WTC11 (cell line): ENCODE data around the gene SPACA7. TPM values are rescaled to one million over a fixed set of nuclear protein-coding genes. Genes with fewer than 3 reads are reported as not detected.

Source experiments
- ATAC-seq: fragments of 200-7000 bp; cut with Tn5 transposase; 2 replicates; pipeline ENCODE4 v1.10.0; 2021; ENCODE audit warnings: mild to moderate bottlenecking, moderate library complexity
- CTCF ChIA-PET: fragments of 300-600 bp; sonication (Branson Sonifier 250); formaldehyde crosslinking; loops from one replicate; lab custom pipeline; 2021; ENCODE audit warnings: antibody characterized with exemption; lab: Charles Lee
- POLR2A ChIA-PET: fragments of 350-600 bp; sonication (Branson Sonifier 250); formaldehyde crosslinking; loops from one replicate; lab custom pipeline; 2021; ENCODE audit warnings: antibody characterized with exemption; lab: Charles Lee
- DNase-seq: peaks from one replicate; pipeline ENCODE4 v3.0.0; 2021; ENCODE audit warnings: low spot score
- H3K27ac Mint-ChIP-seq: 2 replicates; pipeline ENCODE4 v1.8.0; 2021; ENCODE audit warnings: mixed read lengths
- H3K27me3 Mint-ChIP-seq: 2 replicates; pipeline ENCODE4 v1.8.0; 2021; ENCODE audit warnings: low read depth, mild to moderate bottlenecking, moderate library complexity, mixed read lengths
- H3K36me3 Mint-ChIP-seq: 2 replicates; pipeline ENCODE4 v1.8.0; 2021; ENCODE audit warnings: mixed read lengths
- H3K4me1 Mint-ChIP-seq: 2 replicates; pipeline ENCODE4 v1.8.0; 2022; ENCODE audit warnings: mixed read lengths
- H3K4me3 Mint-ChIP-seq: 2 replicates; pipeline ENCODE4 v1.8.0; 2021; ENCODE audit warnings: mild to moderate bottlenecking, moderate library complexity, mixed read lengths
- H3K9me3 Mint-ChIP-seq: 2 replicates; pipeline ENCODE4 v1.8.0; 2021; ENCODE audit warnings: mixed read lengths
- AFF4 ChIP-seq: sonication (generic); formaldehyde crosslinking; IDR thresholded peaks from 2 replicates; pipeline ENCODE4 v1.8.1; 2023; ENCODE audit warnings: mild to moderate bottlenecking, missing genetic modification reagents, borderline replicate concordance
- ATF2 ChIP-seq: sonication (generic); formaldehyde crosslinking; IDR thresholded peaks from 2 replicates; pipeline ENCODE4 v1.8.1; 2022; ENCODE audit warnings: low read depth, missing genetic modification reagents, borderline replicate concordance
- CDX4 ChIP-seq: fragments of 250-450 bp; sonication (Bioruptor Pico); IDR thresholded peaks from 2 replicates; pipeline ENCODE4 v1.9.0; 2021; ENCODE audit warnings: moderate library complexity, mild to moderate bottlenecking, inconsistent platforms, borderline replicate concordance
- E2F5 ChIP-seq: sonication (generic); formaldehyde crosslinking; IDR thresholded peaks from 2 replicates; pipeline ENCODE4 v1.8.1; 2022; ENCODE audit warnings: mild to moderate bottlenecking, moderate library complexity, missing genetic modification reagents
- NFATC4 ChIP-seq: fragments of 250-450 bp; sonication (Bioruptor Pico); IDR thresholded peaks from 2 replicates; pipeline ENCODE4 v1.9.0; 2021; ENCODE audit warnings: mild to moderate bottlenecking
- PRDM15 ChIP-seq: sonication (generic); formaldehyde crosslinking; IDR thresholded peaks from 2 replicates; pipeline ENCODE4 v1.8.0; 2022; ENCODE audit warnings: missing genetic modification reagents
- SMAD4 ChIP-seq: sonication (generic); formaldehyde crosslinking; IDR thresholded peaks from 2 replicates; pipeline ENCODE4 v1.8.0; 2022; ENCODE audit warnings: mild to moderate bottlenecking, missing genetic modification reagents
- SOX15 ChIP-seq: fragments of 250-450 bp; sonication (Bioruptor Pico); IDR thresholded peaks from 2 replicates; pipeline ENCODE4 v1.9.0; 2021; ENCODE audit warnings: mild to moderate bottlenecking
- TEAD4 ChIP-seq: sonication (generic); formaldehyde crosslinking; IDR thresholded peaks from 2 replicates; pipeline ENCODE4 v1.8.0; 2022; ENCODE audit warnings: mild to moderate bottlenecking, missing genetic modification reagents
- ZBTB21 ChIP-seq: sonication (generic); formaldehyde crosslinking; IDR thresholded peaks from 2 replicates; pipeline ENCODE4 v1.8.1; 2023; ENCODE audit warnings: mild to moderate bottlenecking, missing genetic modification reagents, borderline replicate concordance
- ZNF219 ChIP-seq: sonication (generic); formaldehyde crosslinking; IDR thresholded peaks from 2 replicates; pipeline ENCODE4 v1.8.0; 2023; ENCODE audit warnings: missing genetic modification reagents, mild to moderate bottlenecking, borderline replicate concordance
- ZNF396 ChIP-seq: fragments of 250-450 bp; sonication (Bioruptor Pico); IDR thresholded peaks from 2 replicates; pipeline ENCODE4 v1.8.0; 2021; ENCODE audit warnings: mild to moderate bottlenecking, moderate library complexity, borderline replicate concordance
- ZNF425 ChIP-seq: fragments of 250-450 bp; sonication (Bioruptor Pico); conservative IDR thresholded peaks from 2 replicates; pipeline ENCODE4 v1.9.0; 2021; ENCODE audit warnings: mild to moderate bottlenecking
- ZNF532 ChIP-seq: fragments of 250-450 bp; sonication (Bioruptor Pico); IDR thresholded peaks from 2 replicates; pipeline ENCODE4 v1.9.0; 2021; ENCODE audit warnings: mild to moderate bottlenecking, borderline replicate concordance
- ZNF671 ChIP-seq: fragments of 250-450 bp; sonication (Bioruptor Pico); IDR thresholded peaks from 2 replicates; pipeline ENCODE4 v1.8.0; 2021; ENCODE audit warnings: mild to moderate bottlenecking
- total RNA-seq: library from RNA; stranded (reverse); gene quantifications from 3 replicates; pipeline ENCODE4 v1.2.3, GENCODE V29; 2021

Gene SPACA7
- total RNA-seq, 1 experiment from 2014 or later, result not detected

- ChIA-PET POLR2A (no interaction called here), CTCF (interaction anchor here (1.9 to 3.3 kb wide), 2 partner anchors 11 to 56 kb away, joined by 5 to 18 read pairs; no protein-coding TSS in a partner anchor)
- Mint-ChIP-seq H3K27ac (no peak overlapping the region), H3K4me3 (no peak overlapping the region), H3K36me3 (no peaks in the 10 kb centered on the region), H3K9me3 (peaks cover 12% of the 10 kb centered on the region), H3K27me3 (no peaks in the 10 kb centered on the region), H3K4me1 (no peaks in the 10 kb centered on the region)
- no peak for TF ChIP-seq ZNF219 (CRISPR knock-in tag)
- no peak for TF ChIP-seq PRDM15 (CRISPR knock-in tag)
- TF ChIP-seq ZNF425 (CRISPR knock-in tag), result no peak
- TF ChIP-seq ATF2 (CRISPR knock-in tag), result no peak
- TF ChIP-seq TEAD4 (CRISPR knock-in tag), result no peak
- TF ChIP-seq NFATC4, result no peak
- no peak for TF ChIP-seq E2F5 (CRISPR knock-in tag)
- ATAC-seq, result no peak
- no peak for DNase-seq
Observed at GRCh38 chr13:112453874-112454647, 77.9 kb downstream of the SPACA7 start.

- H3K9me3 Mint-ChIP-seq, result peaks cover 20% of the 10 kb centered on the region
- DNase-seq (no peak), ATAC-seq (no peak)
- H3K27me3 Mint-ChIP-seq, result no peaks in the 10 kb centered on the region
- ChIA-PET CTCF (interaction anchor here (1.9 to 3.3 kb wide), 2 partner anchors 11 to 55 kb away, joined by 5 to 18 read pairs; no protein-coding TSS in a partner anchor), POLR2A (no interaction called here)
- no peaks in the 10 kb centered on the region for H3K4me1 Mint-ChIP-seq
- no peak overlapping the region for H3K27ac Mint-ChIP-seq
- H3K4me3 Mint-ChIP-seq, result no peak overlapping the region
- no peaks in the 10 kb centered on the region for H3K36me3 Mint-ChIP-seq
- TF ChIP-seq CDX4, result no peak
- no peak for TF ChIP-seq AFF4 (CRISPR knock-in tag)
- no peak for TF ChIP-seq SMAD4 (CRISPR knock-in tag)
- TF ChIP-seq ZNF396 (CRISPR knock-in tag), result no peak
- TF ChIP-seq ZNF532 (CRISPR knock-in tag), result no peak
- TF ChIP-seq ZBTB21 (CRISPR knock-in tag), result no peak
- TF ChIP-seq SOX15, result no peak
- TF ChIP-seq ZNF671 (CRISPR knock-in tag), result no peak
Observed at GRCh38 chr13:112454648-112455334, 78.6 kb downstream of the SPACA7 start.
